ENCODE data around the gene ZFYVE27.
A peak's percentile ranks its signal among the peaks of the same experiment; 100 is the strongest.

The ZFYVE27 gene

DNA sequence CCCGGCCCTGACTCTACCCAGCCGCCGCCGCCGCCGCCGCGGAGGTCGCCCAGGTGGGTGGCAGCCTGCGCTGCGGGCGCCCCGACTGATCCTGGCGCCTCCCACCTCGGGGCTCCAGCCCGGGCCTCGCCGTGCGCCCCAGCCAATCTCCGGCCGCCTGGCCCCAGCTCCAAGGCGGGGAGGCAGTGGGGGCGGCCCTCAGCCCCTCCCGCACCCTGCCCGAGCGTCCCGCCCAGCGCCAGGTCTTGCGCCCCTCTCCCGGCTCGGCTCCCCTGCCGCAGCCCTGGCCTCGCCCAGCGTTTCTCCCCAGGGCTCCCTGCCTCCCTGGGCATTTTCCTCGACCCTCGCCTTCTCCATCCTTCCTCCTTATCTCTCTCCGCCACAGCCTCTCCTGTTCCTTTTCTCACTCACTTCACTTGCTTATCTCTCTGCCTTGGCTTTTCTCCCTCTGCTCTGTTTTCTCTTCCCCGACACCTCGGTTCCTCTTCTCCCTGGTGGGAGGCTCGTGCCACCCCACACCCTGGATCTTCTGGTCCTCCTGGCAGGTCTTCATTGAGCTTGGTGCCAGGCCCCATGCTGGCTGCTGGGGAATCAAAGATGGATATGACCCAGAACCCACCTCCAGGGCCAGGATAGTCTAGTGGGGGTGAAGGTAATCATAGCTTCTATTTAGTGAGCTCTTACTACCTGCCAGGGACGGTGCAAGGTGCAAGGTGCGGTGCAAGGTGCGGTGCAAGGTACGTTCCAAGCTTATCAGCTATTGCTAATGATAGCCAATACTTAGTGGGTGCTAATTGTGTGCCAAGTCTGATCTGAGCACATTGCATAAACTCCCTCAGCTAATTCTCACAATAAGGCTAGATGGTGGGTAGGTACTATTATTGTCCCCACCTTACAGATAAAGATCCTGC is 35.2 kb downstream of the ZFYVE27 start, which contains the start of gene SFRP5:
TSS of gene SFRP5 (minus strand) at position 87 of the 911 bp plus-strand sequence. CDS start 166 bp downstream, outside the sequence.
- no peak for DNase-seq

DNA sequence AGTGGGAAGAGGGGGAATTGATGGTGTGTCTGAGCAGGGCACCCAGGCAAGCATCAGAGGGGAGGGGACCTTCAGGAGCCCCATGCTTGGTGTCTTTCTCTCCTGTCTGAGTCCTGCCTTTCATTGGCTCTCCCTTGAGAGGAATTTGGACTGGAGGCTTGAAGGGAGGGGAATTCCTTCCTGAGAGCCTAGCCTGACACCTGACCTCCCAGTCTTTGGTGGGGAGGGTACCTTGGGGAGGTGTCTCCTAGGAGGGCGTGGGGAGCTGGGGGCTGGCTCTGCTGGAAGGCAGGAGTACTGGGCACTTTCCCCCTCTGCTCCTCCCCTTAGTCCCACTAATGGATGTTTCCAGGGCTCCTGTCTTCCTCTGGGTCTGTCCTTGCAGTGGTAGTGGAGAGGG is 36.2 kb downstream of the ZFYVE27 start:
- no peak for DNase-seq

DNA sequence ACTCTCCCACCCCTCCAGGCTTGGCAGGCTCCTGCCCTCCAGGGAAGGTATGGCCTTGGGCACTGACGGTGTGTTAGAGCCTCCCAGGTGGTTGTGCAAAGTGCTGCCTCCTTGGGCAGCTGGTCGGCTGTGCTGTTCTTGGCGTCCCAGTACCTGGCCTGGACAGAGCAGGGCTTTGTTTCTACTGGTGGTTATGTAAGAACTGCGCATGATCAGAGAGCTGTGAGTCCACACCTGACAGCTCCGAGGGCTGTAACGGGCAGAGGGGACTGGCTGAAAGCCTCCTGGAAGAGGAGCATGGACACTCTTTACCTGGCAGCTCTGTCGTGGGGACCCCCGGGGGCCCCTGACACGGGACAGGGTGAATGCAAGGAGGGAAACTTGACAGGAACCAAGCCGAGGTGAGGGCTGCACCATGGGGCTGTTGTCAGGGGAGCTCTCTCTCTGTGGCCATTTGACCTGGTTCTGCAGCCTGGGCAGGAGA is 37.9 kb downstream of the ZFYVE27 start:
- DNase-seq, result no peak

DNA sequence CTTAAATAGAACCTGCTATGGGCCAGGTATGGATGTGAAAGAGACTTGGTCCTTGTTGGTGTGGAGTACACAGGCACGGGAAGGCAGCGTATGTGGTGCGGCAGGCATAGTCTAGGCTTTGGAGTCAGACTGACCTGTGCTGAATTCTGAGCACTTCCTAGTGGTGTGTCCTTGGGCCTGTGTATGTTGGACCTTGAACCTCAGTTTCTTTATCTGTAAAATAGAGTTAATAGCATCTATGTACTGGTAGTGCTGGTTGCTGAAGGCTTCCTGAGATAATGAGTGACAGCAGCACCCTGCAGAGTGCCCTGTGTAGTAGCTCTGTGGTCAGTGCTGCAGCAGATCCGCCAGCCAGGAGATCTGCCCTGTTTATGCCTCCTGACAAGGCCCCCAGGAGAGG is 40.2 kb downstream of the ZFYVE27 start:
- DNase-seq, result no peak

- no peak for DNase-seq
Measured at GRCh38 chr10:97778452-97779302, 41.7 kb downstream of the ZFYVE27 start.

- DNase-seq, result no peak
Measured at GRCh38 chr10:97779492-97779891, 42.6 kb downstream of the ZFYVE27 start.

- DNase-seq, result no peak
Measured at GRCh38 chr10:97779975-97780374, 43.0 kb downstream of the ZFYVE27 start.

GRCh38 chr10:97780841-97781617 is 44.1 kb downstream of the ZFYVE27 start:
- no peak for DNase-seq

DNA sequence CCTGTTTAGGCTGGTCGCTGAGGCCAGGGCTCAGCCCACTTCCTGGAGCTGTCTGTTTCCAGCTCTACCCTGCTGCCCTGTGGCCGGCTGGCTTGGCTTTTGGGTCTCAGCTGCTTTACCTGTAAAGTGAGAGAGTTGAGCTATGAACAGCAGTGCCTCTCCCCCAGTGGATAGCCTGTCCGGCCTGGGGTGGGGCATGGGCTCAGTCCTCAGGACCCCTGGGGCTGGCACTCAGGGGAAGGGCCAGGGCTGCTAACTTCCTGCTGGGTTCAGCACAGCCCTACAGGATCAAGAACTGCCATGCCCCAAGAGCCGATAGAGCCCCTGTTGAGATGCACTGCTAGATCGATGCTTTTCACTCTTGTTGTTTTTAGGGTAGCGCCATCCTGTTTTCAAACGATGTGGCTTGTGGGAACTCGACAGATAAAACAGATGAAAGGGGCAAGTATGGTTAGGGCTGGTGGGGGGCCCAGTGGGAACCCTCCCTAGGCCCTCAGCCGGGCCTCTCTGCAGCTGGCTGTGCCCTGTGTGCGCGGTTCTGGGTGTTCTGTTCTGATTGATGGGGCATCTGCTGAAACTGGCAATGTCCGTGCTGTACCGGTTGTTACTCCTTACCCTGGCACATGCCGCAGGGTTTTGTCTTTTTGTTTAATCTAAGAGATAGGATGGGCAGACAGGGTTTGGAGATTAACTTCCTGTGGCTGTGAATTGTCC is 44.8 kb downstream of the ZFYVE27 start:
- DNase-seq, result no peak

GRCh38 chr10:97782455-97783228 is 45.7 kb downstream of the ZFYVE27 start:
- DNase-seq, result no peak

- DNase-seq, result no peak
Measured at GRCh38 chr10:97784200-97784810, 47.4 kb downstream of the ZFYVE27 start.

DNA sequence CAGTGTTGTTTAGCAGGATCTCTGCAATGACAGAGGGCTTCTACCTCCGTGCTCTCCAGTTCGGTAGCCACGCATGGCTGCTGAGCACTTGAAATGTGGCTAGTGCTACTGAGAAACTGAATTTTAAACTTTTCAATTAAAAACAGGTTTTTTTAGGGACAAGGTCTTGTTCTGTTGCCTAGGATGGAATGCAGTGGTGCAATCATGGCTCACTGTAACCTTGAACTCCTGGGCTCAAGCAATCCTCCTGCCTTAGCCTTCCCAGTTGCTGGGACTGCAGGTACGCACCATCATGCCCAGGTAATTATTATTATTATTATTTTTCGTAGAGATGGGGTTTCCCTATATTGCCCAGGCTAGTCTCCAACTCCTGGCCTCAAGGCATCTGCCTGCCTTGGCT is 48.3 kb downstream of the ZFYVE27 start:
- DNase-seq, result no peak

GRCh38 chr10:97785731-97786130 is 48.8 kb downstream of the ZFYVE27 start:
- DNase-seq, result no peak

DNA sequence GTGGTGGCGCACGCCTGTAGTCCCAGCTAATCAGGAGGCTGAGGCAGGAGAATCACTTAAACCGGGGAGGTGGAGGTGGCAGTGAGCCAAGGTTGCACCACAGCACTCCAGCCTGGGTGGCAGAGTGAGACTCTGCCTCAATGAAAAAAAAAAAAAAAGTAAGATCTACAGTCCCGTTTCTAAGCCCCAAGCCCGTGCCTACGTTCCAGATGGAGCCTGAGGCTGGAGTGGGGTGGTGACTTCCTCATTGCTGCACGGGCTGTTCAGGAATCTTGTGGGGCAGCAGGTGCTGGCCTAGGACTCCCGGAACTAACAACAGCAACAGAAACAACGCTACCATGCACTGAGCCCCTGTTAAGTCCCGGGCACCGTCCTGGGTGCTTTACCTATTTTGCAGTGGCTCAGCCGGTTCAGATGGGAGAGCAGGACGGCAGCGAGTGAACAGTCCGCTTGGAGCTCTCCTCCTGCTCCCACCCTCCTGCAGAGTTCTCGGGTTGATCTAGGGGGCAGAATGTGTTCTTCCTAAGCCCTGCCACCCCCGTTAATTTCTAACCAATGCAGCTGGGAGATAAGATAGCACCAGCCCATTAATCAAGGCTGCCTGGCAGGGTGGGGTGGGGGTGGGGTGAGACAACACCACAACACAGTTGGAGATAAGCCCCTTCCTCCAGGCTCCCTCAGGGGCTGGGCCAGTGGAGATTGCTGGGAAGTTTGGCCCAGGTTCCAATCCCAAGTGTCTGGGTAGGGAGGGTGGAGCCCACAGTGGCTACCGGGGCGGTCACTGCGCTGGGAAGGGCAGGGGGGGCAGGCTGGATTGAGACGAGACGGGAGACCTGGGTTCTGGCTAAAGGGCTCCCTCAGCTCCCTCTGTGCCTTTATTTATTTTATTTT is 51.9 kb downstream of the ZFYVE27 start:
- no peak for DNase-seq

GRCh38 chr10:97789770-97790397 is 53.0 kb downstream of the ZFYVE27 start:
- DNase-seq, result no peak

DNA sequence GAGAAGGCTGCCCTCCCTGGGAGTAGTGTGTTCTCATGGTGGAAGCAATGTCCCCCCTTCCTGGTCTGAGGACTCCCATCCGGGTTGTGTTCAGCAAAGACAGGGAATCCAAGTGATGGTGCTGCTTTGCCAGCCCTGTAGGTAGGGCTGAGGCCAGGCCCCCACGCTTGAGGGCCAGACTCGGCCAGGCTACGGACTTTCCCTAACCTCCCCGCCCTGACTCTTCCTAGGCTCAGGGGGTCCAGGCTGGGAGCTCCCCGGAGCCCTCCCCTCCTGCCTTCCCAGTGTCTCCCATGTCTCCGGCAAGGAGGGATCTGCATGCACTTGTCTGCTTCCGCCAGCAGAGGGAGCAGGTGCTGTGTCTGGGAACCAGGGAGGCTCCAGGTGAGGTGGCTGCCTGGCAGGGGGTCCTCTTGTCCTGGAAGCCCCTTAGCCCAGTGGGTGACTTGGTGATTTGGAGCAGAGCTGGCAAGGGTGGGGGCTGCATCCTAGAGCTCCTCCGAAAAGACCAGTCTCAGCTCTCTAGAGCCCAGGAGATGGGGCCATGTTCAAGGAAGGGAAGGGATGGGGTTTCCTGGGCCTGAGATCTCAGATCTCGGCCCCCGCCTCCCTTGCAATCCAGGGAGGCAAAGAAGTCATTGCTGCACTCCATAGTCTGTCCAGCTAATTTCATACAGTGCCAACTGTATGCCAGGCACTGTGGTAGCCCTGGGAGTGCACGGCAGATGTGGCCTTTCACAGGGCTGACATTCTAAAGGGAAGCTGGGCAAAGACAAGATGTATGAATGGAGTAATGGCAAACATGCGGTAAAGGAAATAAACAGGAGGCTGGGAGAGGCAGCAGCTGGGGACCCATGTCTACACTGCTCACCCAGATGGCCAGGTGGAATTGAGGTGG is 55.1 kb downstream of the ZFYVE27 start:
- peak; percentile 69 for DNase-seq

GRCh38 chr10:97795886-97796285 is 59.0 kb downstream of the ZFYVE27 start:
- DNase-seq, result no peak

- no peak for DNase-seq
Measured at GRCh38 chr10:97796651-97797050, 59.7 kb downstream of the ZFYVE27 start.

All from stimulated activated CD4-positive, alpha-beta T cell treated with anti-CD3 and anti-CD28 coated beads, Interleukin-4, amount 100 ng/mL, for 1 hour (primary cell).